ENCODE measurements around the gene CREBBP.

CREBBP gene

DNA sequence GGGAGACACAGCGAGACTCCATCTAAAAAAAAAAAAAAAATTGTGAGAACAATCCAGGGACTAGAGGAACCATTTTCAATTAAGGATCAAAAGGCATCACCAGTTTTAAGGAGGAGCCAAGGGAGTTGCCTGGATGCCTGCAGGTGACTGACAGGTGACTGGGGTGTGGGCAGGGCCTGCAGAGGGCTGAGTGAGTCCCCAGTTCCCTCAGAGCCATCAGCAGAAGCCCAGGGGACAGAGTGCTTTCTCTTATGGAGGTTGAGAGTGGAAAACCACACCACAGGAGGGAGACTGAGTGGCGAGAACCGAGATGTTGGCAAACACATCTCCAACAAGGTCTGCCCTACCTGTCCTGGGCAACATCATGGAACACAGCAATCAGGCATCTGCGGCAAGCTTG, 27.1 kb upstream of the CREBBP start:
- no peak overlapping the region for H3K23ac ChIP-seq (ENCODE audit: low read length in 2 of 2)
- H3K4me3 ChIP-seq (ENCODE audit: insufficient read depth in 1 of 2, low read depth in 1 of 2, low read length in 2 of 2) = no peak overlapping the region
- H3K36me3 ChIP-seq (ENCODE audit: control insufficient read depth in 1 of 2, insufficient read depth in 2 of 2, low read depth in 1 of 2, low read length in 2 of 2) = no peaks in the 10 kb centered on the region
- peaks cover 2% of the 10 kb centered on the region for H3K4me1 ChIP-seq (ENCODE audit: control insufficient read depth, insufficient read depth, low read depth, low read length)
- H2AK5ac ChIP-seq (ENCODE audit: low read length, severe bottlenecking) = no peak overlapping the region
- no peak overlapping the region for H3K14ac ChIP-seq (ENCODE audit: low read length in 2 of 2)
- H3K79me1 ChIP-seq (replicated peaks; ENCODE audit: low read length, poor library complexity, severe bottlenecking) = no peaks in the 10 kb centered on the region
- H3K4me2 ChIP-seq (ENCODE audit: low read length, poor library complexity, severe bottlenecking) = no peak overlapping the region
- no peak overlapping the region for H2BK120ac ChIP-seq (ENCODE audit: low read depth, low read length)
- H3K18ac ChIP-seq (ENCODE audit: low read depth in 1 of 2, low read length in 2 of 2) = no peak overlapping the region
- H3K9me3 ChIP-seq (ENCODE audit: control insufficient read depth, low read length) = no peaks in the 10 kb centered on the region
- H4K91ac ChIP-seq (ENCODE audit: low read length) = no peak overlapping the region
- no peak overlapping the region for H2BK15ac ChIP-seq (ENCODE audit: low read depth, poor library complexity, severe bottlenecking)
- no peak overlapping the region for H2AFZ ChIP-seq (ENCODE audit: low read depth, low read length)
- no peak overlapping the region for H2BK5ac ChIP-seq (ENCODE audit: low read depth, low read length, poor library complexity, severe bottlenecking)
- no peak overlapping the region for H3K9ac ChIP-seq (ENCODE audit: low read length)
- peaks cover 7 to 22% of the 10 kb centered on the region in 2 experiments for H3K27me3 ChIP-seq (ENCODE audit: control insufficient read depth in 1 of 2, insufficient read depth in 1 of 2, low read length in 2 of 2)
- no peak for DNase-seq
- no peak overlapping the region for H4K8ac ChIP-seq (ENCODE audit: low read length)
- H3K4ac ChIP-seq (ENCODE audit: low read depth in 1 of 2, low read length in 2 of 2) = no peak overlapping the region
- 94% methylated on average over 3 of the region's 4 CpGs for WGBS
- no peak overlapping the region for H3K27ac ChIP-seq (ENCODE audit: low read length, poor library complexity, severe bottlenecking)
- no peak overlapping the region for H2BK12ac ChIP-seq (ENCODE audit: low read length in 2 of 2)

DNA sequence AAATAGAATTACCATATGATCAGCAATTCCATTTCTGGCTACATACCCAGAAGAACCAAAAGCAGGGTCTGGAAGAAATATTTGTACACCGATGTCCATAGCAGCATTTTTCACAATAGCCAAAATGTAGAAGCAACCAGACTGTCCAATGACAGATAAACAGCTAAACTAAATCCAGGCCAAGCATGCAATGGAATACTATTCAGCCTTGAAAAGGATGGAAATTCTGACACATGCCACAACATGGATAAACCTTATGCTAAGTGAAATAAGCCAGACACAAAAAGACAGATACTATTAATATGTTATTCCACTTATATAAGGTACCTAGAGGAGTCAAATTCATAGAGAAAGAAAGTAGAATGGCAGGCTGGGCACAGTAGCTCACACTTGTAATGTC, 25.9 kb upstream of the CREBBP start:
- Histone ChIP-seq H3K36me3 (ENCODE audit: control insufficient read depth in 1 of 2, insufficient read depth in 2 of 2, low read depth in 1 of 2, low read length in 2 of 2) (no peaks in the 10 kb centered on the region), H3K4me2 (ENCODE audit: low read length, poor library complexity, severe bottlenecking) (no peak overlapping the region), H3K4me1 (ENCODE audit: control insufficient read depth, insufficient read depth, low read depth, low read length) (peaks cover 2% of the 10 kb centered on the region), H2AK5ac (ENCODE audit: low read length, severe bottlenecking) (no peak overlapping the region), H3K79me1 (replicated peaks; ENCODE audit: low read length, poor library complexity, severe bottlenecking) (no peaks in the 10 kb centered on the region), H2BK12ac (ENCODE audit: low read length in 2 of 2) (no peak overlapping the region), H3K4me3 (ENCODE audit: insufficient read depth in 1 of 2, low read depth in 1 of 2, low read length in 2 of 2) (no peak overlapping the region), H2AFZ (ENCODE audit: low read depth, low read length) (no peak overlapping the region), H2BK120ac (ENCODE audit: low read depth, low read length) (no peak overlapping the region), H3K9ac (ENCODE audit: low read length) (no peak overlapping the region), H2BK15ac (ENCODE audit: low read depth, poor library complexity, severe bottlenecking) (no peak overlapping the region), H3K14ac (ENCODE audit: low read length in 2 of 2) (no peak overlapping the region), H3K4ac (ENCODE audit: low read depth in 1 of 2, low read length in 2 of 2) (no peak overlapping the region), H3K18ac (ENCODE audit: low read depth in 1 of 2, low read length in 2 of 2) (no peak overlapping the region), H3K23ac (ENCODE audit: low read length in 2 of 2) (no peak overlapping the region), H3K27ac (ENCODE audit: low read length, poor library complexity, severe bottlenecking) (no peak overlapping the region), H4K91ac (ENCODE audit: low read length) (no peak overlapping the region), H3K27me3 (ENCODE audit: control insufficient read depth in 1 of 2, insufficient read depth in 1 of 2, low read length in 2 of 2) (peaks cover 4 to 16% of the 10 kb centered on the region in 2 experiments), H2BK5ac (ENCODE audit: low read depth, low read length, poor library complexity, severe bottlenecking) (no peak overlapping the region), H3K9me3 (ENCODE audit: control insufficient read depth, low read length) (no peaks in the 10 kb centered on the region), H4K8ac (ENCODE audit: low read length) (no peak overlapping the region)
- WGBS = 100% methylated on average over 1 of the region's 1 CpG
- no peak for DNase-seq

DNA sequence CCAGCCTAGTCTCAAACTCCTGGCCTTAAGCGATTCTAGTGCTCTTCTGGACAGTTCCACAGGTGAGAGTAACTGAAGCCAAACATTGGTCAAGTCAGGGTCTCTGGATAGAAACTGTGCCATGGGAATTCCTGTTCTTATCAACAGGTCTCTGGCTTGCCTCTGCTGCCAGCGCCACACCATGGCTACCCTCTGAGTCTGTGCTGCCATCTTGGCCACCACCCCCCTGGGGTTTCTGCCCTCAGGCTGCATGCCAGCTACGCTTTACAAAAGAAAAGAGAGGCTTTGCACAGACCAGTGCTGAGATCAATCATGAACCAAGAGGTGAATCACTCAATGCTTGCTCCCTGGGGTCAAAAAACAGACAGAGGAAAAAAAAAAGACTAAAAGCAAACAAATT, 24.4 kb upstream of the CREBBP start:
- Histone ChIP-seq H2BK120ac (ENCODE audit: low read depth, low read length) (no peak overlapping the region), H3K9ac (ENCODE audit: low read length) (no peak overlapping the region), H2BK15ac (ENCODE audit: low read depth, poor library complexity, severe bottlenecking) (no peak overlapping the region), H4K91ac (ENCODE audit: low read length) (no peak overlapping the region), H2BK12ac (ENCODE audit: low read length in 2 of 2) (no peak overlapping the region), H3K4me1 (ENCODE audit: control insufficient read depth, insufficient read depth, low read depth, low read length) (peaks cover 2% of the 10 kb centered on the region), H3K14ac (ENCODE audit: low read length in 2 of 2) (no peak overlapping the region), H3K27ac (ENCODE audit: low read length, poor library complexity, severe bottlenecking) (no peak overlapping the region), H3K9me3 (ENCODE audit: control insufficient read depth, low read length) (no peaks in the 10 kb centered on the region), H3K27me3 (ENCODE audit: control insufficient read depth in 1 of 2, insufficient read depth in 1 of 2, low read length in 2 of 2) (peaks cover 4 to 16% of the 10 kb centered on the region in 2 experiments), H3K4me2 (ENCODE audit: low read length, poor library complexity, severe bottlenecking) (no peak overlapping the region), H2AFZ (ENCODE audit: low read depth, low read length) (no peak overlapping the region), H3K4ac (ENCODE audit: low read depth in 1 of 2, low read length in 2 of 2) (no peak overlapping the region), H2AK5ac (ENCODE audit: low read length, severe bottlenecking) (no peak overlapping the region), H3K36me3 (ENCODE audit: control insufficient read depth in 1 of 2, insufficient read depth in 2 of 2, low read depth in 1 of 2, low read length in 2 of 2) (no peaks in the 10 kb centered on the region), H3K79me1 (replicated peaks; ENCODE audit: low read length, poor library complexity, severe bottlenecking) (no peaks in the 10 kb centered on the region), H3K23ac (ENCODE audit: low read length in 2 of 2) (no peak overlapping the region), H2BK5ac (ENCODE audit: low read depth, low read length, poor library complexity, severe bottlenecking) (no peak overlapping the region), H4K8ac (ENCODE audit: low read length) (no peak overlapping the region), H3K4me3 (ENCODE audit: insufficient read depth in 1 of 2, low read depth in 1 of 2, low read length in 2 of 2) (no peak overlapping the region), H3K18ac (ENCODE audit: low read depth in 1 of 2, low read length in 2 of 2) (no peak overlapping the region)
- DNase-seq = no peak
- WGBS = 89% methylated on average over 3 of the region's 3 CpGs

DNA sequence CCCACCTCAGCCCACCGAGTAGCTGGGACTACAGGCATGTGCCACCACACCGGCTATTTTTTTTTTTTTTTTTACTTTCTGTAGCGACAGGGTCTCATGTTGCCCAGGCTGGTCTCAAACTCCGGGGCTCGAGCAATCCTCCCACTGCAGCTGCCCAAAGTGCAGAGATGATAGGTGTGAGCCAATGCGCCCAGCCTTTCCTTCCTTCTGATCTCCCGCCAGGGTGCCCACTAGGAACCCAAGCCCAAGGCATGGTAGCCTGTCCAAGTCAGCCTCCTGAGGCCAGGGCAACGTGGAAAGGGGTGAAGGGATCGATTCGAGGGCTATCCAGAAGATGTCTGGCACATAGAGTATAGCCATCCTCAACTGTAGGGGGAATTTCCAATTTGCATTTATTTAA, 9.6 kb upstream of the CREBBP start:
- H3K18ac ChIP-seq (ENCODE audit: low read depth in 1 of 2, low read length in 2 of 2) = no peak overlapping the region
- no peak overlapping the region for H3K23ac ChIP-seq (ENCODE audit: low read length in 2 of 2)
- H3K4ac ChIP-seq (ENCODE audit: low read depth in 1 of 2, low read length in 2 of 2) = no peak overlapping the region
- no peak overlapping the region for H2BK120ac ChIP-seq (ENCODE audit: low read depth, low read length)
- no peak overlapping the region for H3K4me2 ChIP-seq (ENCODE audit: low read length, poor library complexity, severe bottlenecking)
- no peak overlapping the region for H2BK5ac ChIP-seq (ENCODE audit: low read depth, low read length, poor library complexity, severe bottlenecking)
- no peak overlapping the region for H2AK5ac ChIP-seq (ENCODE audit: low read length, severe bottlenecking)
- no peak overlapping the region for H3K9ac ChIP-seq (ENCODE audit: low read length)
- H3K27ac ChIP-seq (ENCODE audit: low read length, poor library complexity, severe bottlenecking) = no peak overlapping the region
- peaks cover 0 to 3% of the 10 kb centered on the region in 2 experiments for H3K27me3 ChIP-seq (ENCODE audit: control insufficient read depth in 1 of 2, insufficient read depth in 1 of 2, low read length in 2 of 2)
- H4K91ac ChIP-seq (ENCODE audit: low read length) = no peak overlapping the region
- no peak for DNase-seq
- H2AFZ ChIP-seq (ENCODE audit: low read depth, low read length) = no peak overlapping the region
- no peaks in the 10 kb centered on the region for H3K4me1 ChIP-seq (ENCODE audit: control insufficient read depth, insufficient read depth, low read depth, low read length)
- H4K8ac ChIP-seq (ENCODE audit: low read length) = no peak overlapping the region
- H3K36me3 ChIP-seq (ENCODE audit: control insufficient read depth in 1 of 2, insufficient read depth in 2 of 2, low read depth in 1 of 2, low read length in 2 of 2) = no peaks in the 10 kb centered on the region
- H3K79me1 ChIP-seq (replicated peaks; ENCODE audit: low read length, poor library complexity, severe bottlenecking) = no peaks in the 10 kb centered on the region
- no peak overlapping the region for H2BK12ac ChIP-seq (ENCODE audit: low read length in 2 of 2)
- H2BK15ac ChIP-seq (ENCODE audit: low read depth, poor library complexity, severe bottlenecking) = no peak overlapping the region
- peaks cover 2% of the 10 kb centered on the region for H3K9me3 ChIP-seq (ENCODE audit: control insufficient read depth, low read length)
- no peak overlapping the region for H3K4me3 ChIP-seq (ENCODE audit: insufficient read depth in 1 of 2, low read depth in 1 of 2, low read length in 2 of 2)
- WGBS = 87% methylated on average over 10 of the region's 10 CpGs
- no peak overlapping the region for H3K14ac ChIP-seq (ENCODE audit: low read length in 2 of 2)
